Calu3 (cell line): Measurements from ENCODE around the gene SLC35A4. TPM values are rescaled to one million over a fixed set of nuclear protein-coding genes. Genes with fewer than 3 reads are reported as not detected.

ENCODE experiments used
- BruUV-seq: library from RNA; stranded (reverse); fragments of 400-500 nt; replicated peaks from 2 replicates; lab custom pipeline; 2021; lab: Mats Ljungman, UMichigan
- CTCF ChIA-PET: fragments of 300-600 bp; sonication (Branson Sonifier 250); formaldehyde crosslinking; loops from one replicate; lab custom pipeline; 2022; ENCODE audit warnings: antibody characterized with exemption; lab: Charles Lee
- DNase-seq: peaks from one replicate; pipeline ENCODE4 v3.0.0; 2022
- H3K27ac Mint-ChIP-seq: one replicate; pipeline ENCODE4 v1.8.0; 2022; ENCODE audit warnings: mixed read lengths; ENCODE audit not compliant: unreplicated experiment
- H3K27me3 Mint-ChIP-seq: one replicate; pipeline ENCODE4 v1.8.0; 2022; ENCODE audit warnings: mixed read lengths; ENCODE audit not compliant: unreplicated experiment
- H3K36me3 Mint-ChIP-seq: one replicate; pipeline ENCODE4 v1.8.0; 2022; ENCODE audit warnings: mild to moderate bottlenecking, moderate library complexity, mixed read lengths; ENCODE audit not compliant: insufficient read depth, unreplicated experiment
- H3K4me1 Mint-ChIP-seq: one replicate; pipeline ENCODE4 v1.8.0; 2022; ENCODE audit warnings: mild to moderate bottlenecking, low read depth, mixed read lengths; ENCODE audit not compliant: unreplicated experiment
- H3K4me3 Mint-ChIP-seq: one replicate; pipeline ENCODE4 v1.8.0; 2022; ENCODE audit warnings: mild to moderate bottlenecking, low read depth, moderate library complexity, mixed read lengths; ENCODE audit not compliant: unreplicated experiment
- H3K9me3 Mint-ChIP-seq: one replicate; pipeline ENCODE4 v1.8.0; 2022; ENCODE audit warnings: low read depth, mixed read lengths; ENCODE audit not compliant: unreplicated experiment
- CTCF ChIP-seq: fragments of 200-600 bp; IDR thresholded peaks from one replicate; pipeline ENCODE4 v1.8.0; 2022; ENCODE audit warnings: antibody characterized with exemption; ENCODE audit not compliant: unreplicated experiment
- intact Hi-C: fragments of 100-400 bp; cut with micrococcal nuclease; formaldehyde crosslinking; loops from one replicate; pipeline ENCODE4 v1.10.0; 2022; ENCODE audit not compliant: unreplicated experiment
- total RNA-seq: library from RNA; stranded (reverse); gene quantifications from 2 replicates; pipeline ENCODE4 v1.2.3, GENCODE V29; 2022

Gene SLC35A4
- total RNA-seq, 1 experiment from 2014 or later, result 80.6 TPM

DNA sequence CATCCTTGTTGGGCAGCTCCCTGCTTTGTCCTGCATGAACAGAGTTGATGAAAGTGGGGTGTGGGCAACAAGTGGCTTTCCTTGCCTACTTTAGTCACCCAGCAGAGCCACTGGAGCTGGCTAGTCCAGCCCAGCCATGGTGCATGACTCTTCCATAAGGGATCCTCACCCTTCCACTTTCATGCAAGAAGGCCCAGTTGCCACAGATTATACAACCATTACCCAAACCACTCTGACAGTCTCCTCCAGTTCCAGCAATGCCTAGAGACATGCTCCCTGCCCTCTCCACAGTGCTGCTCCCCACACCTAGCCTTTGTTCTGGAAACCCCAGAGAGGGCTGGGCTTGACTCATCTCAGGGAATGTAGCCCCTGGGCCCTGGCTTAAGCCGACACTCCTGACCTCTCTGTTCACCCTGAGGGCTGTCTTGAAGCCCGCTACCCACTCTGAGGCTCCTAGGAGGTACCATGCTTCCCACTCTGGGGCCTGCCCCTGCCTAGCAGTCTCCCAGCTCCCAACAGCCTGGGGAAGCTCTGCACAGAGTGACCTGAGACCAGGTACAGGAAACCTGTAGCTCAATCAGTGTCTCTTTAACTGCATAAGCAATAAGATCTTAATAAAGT, 3.9 kb downstream of the SLC35A4 start:
- TF ChIP-seq CTCF, result no peak
- CTCF ChIA-PET, result no interaction called here
- H3K4me1 Mint-ChIP-seq, result peaks cover 16% of the 10 kb centered on the region
- no peak overlapping the region for H3K4me3 Mint-ChIP-seq
- no peaks in the 10 kb centered on the region for H3K27me3 Mint-ChIP-seq
- no peak for DNase-seq
- peaks cover 31% of the 10 kb centered on the region for H3K36me3 Mint-ChIP-seq
- H3K27ac Mint-ChIP-seq, result no peak overlapping the region
- intact Hi-C loops, result no loop called here
- TSS peak; percentile 2 for BruUV-seq
- no peaks in the 10 kb centered on the region for H3K9me3 Mint-ChIP-seq

GRCh38 chr5:140569197-140569596, 4.6 kb downstream of the SLC35A4 start:
- BruUV-seq, result no TSS peak

DNA sequence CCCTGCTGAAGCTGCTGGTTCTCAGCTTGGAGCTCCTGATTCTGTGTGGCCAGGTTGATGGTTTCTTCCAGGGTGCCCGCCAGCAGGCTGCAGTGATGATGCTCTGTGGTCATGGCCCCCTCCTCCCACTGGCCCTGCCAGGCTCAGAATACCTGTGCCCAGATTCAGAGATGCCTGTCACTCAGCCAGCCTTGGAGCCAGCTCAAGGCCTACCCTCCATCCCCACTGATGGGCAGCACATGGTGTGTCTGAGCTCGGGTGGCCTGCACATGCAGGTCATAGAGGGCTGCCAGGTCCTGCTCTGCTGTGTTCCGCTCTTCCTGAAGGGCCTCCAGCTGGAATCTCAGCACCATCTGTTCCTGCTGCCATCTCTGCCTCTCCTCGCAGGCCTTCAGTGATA, 5.4 kb downstream of the SLC35A4 start:
- no TSS peak for BruUV-seq
- Mint-ChIP-seq H3K36me3 (peaks cover 16% of the 10 kb centered on the region), H3K27ac (peak overlapping the region; percentile 33), H3K27me3 (no peaks in the 10 kb centered on the region), H3K9me3 (no peaks in the 10 kb centered on the region), H3K4me1 (peaks cover 27% of the 10 kb centered on the region), H3K4me3 (no peak overlapping the region)
- CTCF ChIA-PET, result no interaction called here
- no peak for TF ChIP-seq CTCF
- intact Hi-C loops, result loop anchor here (10.0 kb wide), 1 partner anchor 155 kb away; no protein-coding TSS in a partner anchor
- DNase-seq, result no peak

More at GRCh38 chr5:140569197-140569596, 4.6 kb downstream of the SLC35A4 start:
- CTCF ChIA-PET, result no interaction called here
- Mint-ChIP-seq H3K36me3 (peaks cover 24% of the 10 kb centered on the region), H3K4me3 (no peak overlapping the region), H3K27ac (no peak overlapping the region), H3K27me3 (no peaks in the 10 kb centered on the region), H3K9me3 (no peaks in the 10 kb centered on the region), H3K4me1 (peaks cover 22% of the 10 kb centered on the region)
- DNase-seq, result no peak
- TF ChIP-seq CTCF, result no peak
- intact Hi-C loops, result no loop called here

- peak overlapping the region; percentile 33 for H3K27ac Mint-ChIP-seq
- intact Hi-C loops, result loop anchor here (10.0 kb wide), 1 partner anchor 154 kb away; no protein-coding TSS in a partner anchor
- TF ChIP-seq CTCF, result no peak
- H3K36me3 Mint-ChIP-seq, result peaks cover 12% of the 10 kb centered on the region
- H3K9me3 Mint-ChIP-seq, result no peaks in the 10 kb centered on the region
- CTCF ChIA-PET, result no interaction called here
- no peak overlapping the region for H3K4me3 Mint-ChIP-seq
- peaks cover 26% of the 10 kb centered on the region for H3K4me1 Mint-ChIP-seq
- DNase-seq, result no peak
- no TSS peak for BruUV-seq
- H3K27me3 Mint-ChIP-seq, result no peaks in the 10 kb centered on the region
These were observed 5.9 kb downstream of the SLC35A4 start for GRCh38 chr5:140570488-140570887.
